Natural killer cell (primary cell): ENCODE data around the gene ACO1. TPM values are rescaled to one million over a fixed set of nuclear protein-coding genes. Genes with fewer than 3 reads are reported as not detected.

Experiments
- ATAC-seq, 3 donors: fragments of 150-1000 bp in 2 of 3; fragments of 200-7000 bp in 1 of 3; cut with Tn5 transposase; 1 replicate in 1 of 3; 2 replicates in 2 of 3; pipeline ENCODE4 v1.10.0; 2021; ENCODE audit warnings: mild to moderate bottlenecking in 2 of 3, moderate library complexity in 2 of 3
- DNase-seq, 2 donors: peaks; one replicate each; pipeline versions ENCODE4 v3.0.0 to v3.0.0-alpha.2; 2013 to 2021; ENCODE audit warnings: mixed read lengths in 1 of 2
- H3K27ac ChIP-seq: one replicate; pipeline ENCODE4 v1.5.1; 2013; ENCODE audit warnings: mild to moderate bottlenecking, low read length
- H3K27me3 ChIP-seq: one replicate; pipeline ENCODE4 v1.6.1; 2013; ENCODE audit warnings: low read length; ENCODE audit not compliant: control insufficient read depth, insufficient read depth
- H3K36me3 ChIP-seq: one replicate; pipeline ENCODE4 v1.6.1; 2013; ENCODE audit warnings: low read length; ENCODE audit not compliant: control insufficient read depth, insufficient read depth
- H3K4me1 ChIP-seq: one replicate; pipeline ENCODE4 v1.6.1; 2013; ENCODE audit warnings: low read length; ENCODE audit not compliant: control insufficient read depth, insufficient read depth
- H3K4me3 ChIP-seq: one replicate; pipeline ENCODE4 v1.5.1; 2013; ENCODE audit warnings: low read length
- H3K9me3 ChIP-seq: one replicate; pipeline ENCODE4 v1.6.1; 2013; ENCODE audit warnings: low read length; ENCODE audit not compliant: control insufficient read depth, insufficient read depth
- H3K27ac Mint-ChIP-seq, 2 donors: one replicate each; pipeline ENCODE4 v1.8.0; 2022; ENCODE audit warnings: mild to moderate bottlenecking in 2 of 2, mixed read lengths in 2 of 2, moderate library complexity in 1 of 2
- H3K27me3 Mint-ChIP-seq, 2 donors: one replicate each; pipeline ENCODE4 v1.8.0; 2022; ENCODE audit warnings: low read depth in 2 of 2, mixed read lengths in 2 of 2
- H3K36me3 Mint-ChIP-seq: one replicate; pipeline ENCODE4 v1.8.0; 2022; ENCODE audit warnings: mixed read lengths
- H3K4me1 Mint-ChIP-seq, 2 donors: one replicate each; pipeline ENCODE4 v1.8.0; 2022; ENCODE audit warnings: mixed read lengths in 2 of 2
- H3K4me3 Mint-ChIP-seq: one replicate; pipeline ENCODE4 v1.8.0; 2022; ENCODE audit warnings: mild to moderate bottlenecking, moderate library complexity, mixed read lengths
- H3K9me3 Mint-ChIP-seq, 2 donors: one replicate each; pipeline ENCODE4 v1.8.0; 2022; ENCODE audit warnings: mixed read lengths in 2 of 2
- WGBS: methylation state at CpG from one replicate; pipeline ENCODE4 v1.1.7; 2013; ENCODE audit warnings: missing lambda C conversion rate; ENCODE audit not compliant: insufficient coverage; 5-methylcytosine and 5-hydroxymethylcytosine counted together
- intact Hi-C: fragments of 100-400 bp; cut with micrococcal nuclease; formaldehyde crosslinking; loops from one replicate; pipeline ENCODE4 v1.14.2; 2022
- total RNA-seq, 4 donors: library from RNA; stranded (reverse); fragments of 120-200 nt in 1 of 4; gene quantifications; one replicate each; pipeline versions ENCODE4 v1.2.3 to v1.2.4, GENCODE V29; 2013 to 2022
- TF ChIP-seq, protein P1 (sequence below): fragments of 200-600 bp; IDR thresholded peaks from one replicate; pipeline ENCODE4 v1.8.0; 2022; ENCODE audit warnings: antibody characterized with exemption

ACO1 gene
- total RNA-seq, 3 donors from 2014 or later (not counting 1 experiment from before 2014, with no cell fraction given): 5.8 to 7.4 (median 6.9) TPM

DNA sequence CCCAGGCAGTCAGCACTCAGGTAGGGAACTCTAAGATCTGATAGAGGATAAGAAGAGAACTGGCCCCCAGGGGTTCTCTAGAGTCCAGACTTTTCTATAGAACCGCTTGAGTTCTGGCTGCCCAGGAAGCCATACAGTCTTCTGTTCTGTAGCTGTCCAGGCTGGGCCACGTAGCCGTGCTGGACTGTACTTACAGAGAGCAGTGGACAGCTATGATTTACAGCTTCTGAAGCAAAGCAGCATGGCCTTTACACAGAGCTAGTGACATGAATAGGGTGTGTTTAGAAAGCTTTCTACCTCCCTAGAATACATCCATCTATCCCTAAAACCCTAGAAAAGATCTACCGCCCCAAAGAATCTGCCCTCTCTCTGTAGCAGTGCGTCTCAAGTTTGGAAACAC lies 57.2 kb downstream of the ACO1 start:
- 100% methylated on average over 3 of the region's 5 CpGs for whole genome bisulfite sequencing
- no peaks in the 10 kb centered on the region for H3K27me3 ChIP-seq
- peaks cover 0 to 4% of the 10 kb centered on the region in 2 donors for H3K4me1 Mint-ChIP-seq
- H3K27ac ChIP-seq: no peak overlapping the region
- H3K9me3 ChIP-seq: no peaks in the 10 kb centered on the region
- H3K4me3 Mint-ChIP-seq: no peak overlapping the region
- H3K36me3 ChIP-seq: peaks cover 35% of the 10 kb centered on the region
- TF ChIP-seq, protein P1, sequence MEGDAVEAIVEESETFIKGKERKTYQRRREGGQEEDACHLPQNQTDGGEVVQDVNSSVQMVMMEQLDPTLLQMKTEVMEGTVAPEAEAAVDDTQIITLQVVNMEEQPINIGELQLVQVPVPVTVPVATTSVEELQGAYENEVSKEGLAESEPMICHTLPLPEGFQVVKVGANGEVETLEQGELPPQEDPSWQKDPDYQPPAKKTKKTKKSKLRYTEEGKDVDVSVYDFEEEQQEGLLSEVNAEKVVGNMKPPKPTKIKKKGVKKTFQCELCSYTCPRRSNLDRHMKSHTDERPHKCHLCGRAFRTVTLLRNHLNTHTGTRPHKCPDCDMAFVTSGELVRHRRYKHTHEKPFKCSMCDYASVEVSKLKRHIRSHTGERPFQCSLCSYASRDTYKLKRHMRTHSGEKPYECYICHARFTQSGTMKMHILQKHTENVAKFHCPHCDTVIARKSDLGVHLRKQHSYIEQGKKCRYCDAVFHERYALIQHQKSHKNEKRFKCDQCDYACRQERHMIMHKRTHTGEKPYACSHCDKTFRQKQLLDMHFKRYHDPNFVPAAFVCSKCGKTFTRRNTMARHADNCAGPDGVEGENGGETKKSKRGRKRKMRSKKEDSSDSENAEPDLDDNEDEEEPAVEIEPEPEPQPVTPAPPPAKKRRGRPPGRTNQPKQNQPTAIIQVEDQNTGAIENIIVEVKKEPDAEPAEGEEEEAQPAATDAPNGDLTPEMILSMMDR: no peak
- H3K4me1 ChIP-seq: no peaks in the 10 kb centered on the region
- ATAC-seq (no peak), DNase-seq (no peak)
- no peaks in the 10 kb centered on the region for H3K9me3 Mint-ChIP-seq
- no peak overlapping the region for H3K4me3 ChIP-seq
- peaks cover 17% of the 10 kb centered on the region for H3K36me3 Mint-ChIP-seq
- no peaks in the 10 kb centered on the region for H3K27me3 Mint-ChIP-seq
- intact Hi-C loops: no loop called here
- H3K27ac Mint-ChIP-seq: peak overlapping the region in 1 of 2 donors; percentile 27

DNA sequence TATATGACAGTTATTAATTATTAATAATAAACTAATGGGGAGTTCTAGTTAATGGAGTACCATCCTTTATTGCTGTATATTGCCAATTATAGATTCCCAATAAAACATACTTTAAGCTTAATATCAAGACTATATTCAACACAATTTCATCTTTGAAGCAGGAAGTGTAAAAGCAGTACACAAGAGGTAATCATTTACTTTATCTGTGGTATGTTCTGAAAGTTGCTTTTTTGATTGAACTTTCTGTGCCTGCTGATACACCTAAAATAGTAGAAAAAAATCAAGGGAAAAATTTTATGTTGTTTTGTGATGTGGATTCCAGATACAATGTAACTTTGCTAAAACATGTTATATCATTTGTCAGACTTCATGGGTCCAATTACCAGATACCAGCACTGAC lies 58.0 kb downstream of the ACO1 start:
- intact Hi-C loops: no loop called here
- no peaks in the 10 kb centered on the region for H3K9me3 Mint-ChIP-seq
- no peak overlapping the region for H3K4me3 ChIP-seq
- TF ChIP-seq, protein P1: no peak
- H3K36me3 Mint-ChIP-seq: peaks cover 21% of the 10 kb centered on the region
- H3K27me3 Mint-ChIP-seq: no peaks in the 10 kb centered on the region
- no peaks in the 10 kb centered on the region for H3K4me1 ChIP-seq
- H3K27me3 ChIP-seq: no peaks in the 10 kb centered on the region
- no peaks in the 10 kb centered on the region for H3K9me3 ChIP-seq
- H3K36me3 ChIP-seq: peaks cover 33% of the 10 kb centered on the region
- no peak overlapping the region for H3K4me3 Mint-ChIP-seq
- no peak overlapping the region for H3K27ac Mint-ChIP-seq
- H3K4me1 Mint-ChIP-seq: peaks cover 0 to 4% of the 10 kb centered on the region in 2 donors
- DNase-seq: no peak
- H3K27ac ChIP-seq: no peak overlapping the region
- no peak for ATAC-seq

- H3K27ac ChIP-seq: no peak overlapping the region
- Mint-ChIP-seq H3K27ac (peak overlapping the region in 1 of 2 donors; percentile 18), H3K27me3 (no peaks in the 10 kb centered on the region), H3K9me3 (no peaks in the 10 kb centered on the region), H3K36me3 (peaks cover 28% of the 10 kb centered on the region), H3K4me1 (peaks cover 0 to 4% of the 10 kb centered on the region in 2 donors), H3K4me3 (no peak overlapping the region)
- intact Hi-C loops: no loop called here
- H3K4me3 ChIP-seq: no peak overlapping the region
- H3K27me3 ChIP-seq: no peaks in the 10 kb centered on the region
- ATAC-seq (no peak), DNase-seq (no peak)
- no peaks in the 10 kb centered on the region for H3K9me3 ChIP-seq
- WGBS: 97% methylated on average over 6 of the region's 6 CpGs
- no peaks in the 10 kb centered on the region for H3K4me1 ChIP-seq
- TF ChIP-seq, protein P1: no peak
- peaks cover 60% of the 10 kb centered on the region for H3K36me3 ChIP-seq
These were observed 65.5 kb downstream of the ACO1 start for GRCh38 chr9:32449969-32450368.

- Mint-ChIP-seq H3K9me3 (no peaks in the 10 kb centered on the region), H3K4me3 (no peak overlapping the region), H3K27ac (no peak overlapping the region), H3K4me1 (no peaks in the 10 kb centered on the region), H3K27me3 (no peaks in the 10 kb centered on the region), H3K36me3 (peaks cover 13% of the 10 kb centered on the region)
- DNase-seq (no peak), ATAC-seq (peak in 1 of 3 donors; percentile 78)
- intact Hi-C loops: no loop called here
- Histone ChIP-seq H3K4me1 (no peaks in the 10 kb centered on the region), H3K36me3 (peaks cover 65% of the 10 kb centered on the region), H3K4me3 (no peak overlapping the region), H3K9me3 (no peaks in the 10 kb centered on the region), H3K27me3 (no peaks in the 10 kb centered on the region), H3K27ac (no peak overlapping the region)
- TF ChIP-seq, protein P1: no peak
- WGBS: 76% methylated on average over 1 of the region's 1 CpG
These were observed 69.8 kb downstream of the ACO1 start for GRCh38 chr9:32454280-32454679.
